T follicular helper cell (primary cell): ENCODE data around the gene PACRG.

Experiments
- DNase-seq: peaks from one replicate; pipeline ENCODE4 v3.0.0-alpha.2; 2020; ENCODE audit warnings: low read depth

The PACRG gene

GRCh38 chr6:163137398-163137881 is 409.7 kb downstream of the PACRG start:
- no peak for DNase-seq

- no peak for DNase-seq
Observed at GRCh38 chr6:163146036-163146435, 418.3 kb downstream of the PACRG start.

- DNase-seq = no peak
Observed at GRCh38 chr6:163147994-163148393, 420.2 kb downstream of the PACRG start.

GRCh38 chr6:163148451-163149278 is 420.9 kb downstream of the PACRG start:
- DNase-seq = no peak

- DNase-seq = no peak
Observed at GRCh38 chr6:163149279-163149848, 421.6 kb downstream of the PACRG start.

GRCh38 chr6:163151212-163151611 is 423.4 kb downstream of the PACRG start:
- no peak for DNase-seq

GRCh38 chr6:163152701-163153100 is 424.9 kb downstream of the PACRG start:
- no peak for DNase-seq

GRCh38 chr6:163159110-163159509 is 431.3 kb downstream of the PACRG start:
- DNase-seq = no peak

- no peak for DNase-seq
Observed at GRCh38 chr6:163159689-163160088, 431.9 kb downstream of the PACRG start.

GRCh38 chr6:163162007-163162873 is 434.5 kb downstream of the PACRG start:
- DNase-seq = no peak

- DNase-seq = no peak
Observed at GRCh38 chr6:163162874-163163213, 435.1 kb downstream of the PACRG start.

- no peak for DNase-seq
Observed at GRCh38 chr6:163164175-163164900, 436.6 kb downstream of the PACRG start.

GRCh38 chr6:163165155-163165910 is 437.6 kb downstream of the PACRG start:
- no peak for DNase-seq

GRCh38 chr6:163165922-163166321 is 438.1 kb downstream of the PACRG start:
- no peak for DNase-seq

GRCh38 chr6:163166507-163166906 is 438.7 kb downstream of the PACRG start:
- no peak for DNase-seq

GRCh38 chr6:163169521-163169920 is 441.7 kb downstream of the PACRG start:
- DNase-seq = no peak

GRCh38 chr6:163170294-163170883 is 442.6 kb downstream of the PACRG start:
- no peak for DNase-seq

- no peak for DNase-seq
Observed at GRCh38 chr6:163173741-163174140, 446.0 kb downstream of the PACRG start.

- no peak for DNase-seq
Observed at GRCh38 chr6:163175301-163175700, 447.5 kb downstream of the PACRG start.

GRCh38 chr6:163176097-163176496 is 448.3 kb downstream of the PACRG start:
- no peak for DNase-seq

- DNase-seq = no peak
Observed at GRCh38 chr6:163177007-163177406, 449.2 kb downstream of the PACRG start.
